GM21360 (cell line): ENCODE measurements around the gene PTK6.

ENCODE experiments used
- ATAC-seq: cut with Tn5 transposase; IDR thresholded peaks from one replicate; pipeline ENCODE4 v1.9.1; 2021; ENCODE audit warnings: mild to moderate bottlenecking, moderate library complexity; ENCODE audit not compliant: unreplicated experiment

The PTK6 gene

DNA sequence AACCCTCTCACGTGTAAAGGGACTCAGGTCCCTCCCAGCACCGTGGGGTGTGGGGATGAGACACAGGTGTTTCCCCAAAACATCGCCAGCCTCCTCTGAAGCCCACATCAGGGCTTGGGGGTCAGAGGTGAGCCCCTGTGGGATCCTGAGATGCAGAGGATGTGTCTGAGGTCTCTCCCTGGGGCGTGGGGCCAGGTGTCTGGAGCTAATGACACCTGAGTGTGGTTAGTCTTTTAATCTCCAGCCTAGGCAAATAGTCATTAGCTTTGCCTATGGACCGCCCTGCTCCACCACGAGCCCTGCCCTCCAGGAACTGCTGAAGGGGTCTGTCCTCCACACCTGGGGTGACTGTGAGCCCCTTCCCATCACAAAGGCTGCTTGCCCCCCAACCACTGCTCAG, 8.6 kb upstream of the PTK6 start:
- no peak for ATAC-seq

DNA sequence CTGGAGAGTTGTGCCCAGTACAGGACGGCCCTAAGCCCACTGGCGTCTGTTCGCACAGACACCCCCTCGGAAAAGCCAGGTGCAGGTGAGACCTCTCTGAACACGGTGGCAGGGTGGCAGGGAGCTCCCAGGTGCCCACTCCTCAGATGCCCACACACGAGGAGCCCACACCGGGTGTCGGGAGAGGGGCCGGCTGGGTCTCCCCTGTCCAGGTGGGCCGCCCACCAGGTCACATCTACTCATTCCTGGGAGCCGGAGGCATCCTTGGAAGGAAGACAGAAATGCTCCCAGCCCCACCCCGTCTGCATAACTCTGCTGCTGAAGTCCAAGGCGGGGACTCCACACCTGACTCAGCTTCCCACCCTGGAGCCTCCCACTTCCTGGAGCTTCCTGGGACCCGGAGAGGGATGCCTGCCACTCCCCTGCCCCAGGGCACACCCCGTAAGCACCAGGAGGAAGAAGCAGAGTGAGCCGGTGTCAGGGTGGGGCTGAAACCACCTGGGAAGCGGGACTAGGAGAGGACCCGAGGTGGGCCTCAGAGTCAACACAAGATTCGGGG, 7.9 kb upstream of the PTK6 start:
- no peak for ATAC-seq

- ATAC-seq: no peak
These were observed 7.2 kb upstream of the PTK6 start for GRCh38 chr20:63544241-63544957.

DNA sequence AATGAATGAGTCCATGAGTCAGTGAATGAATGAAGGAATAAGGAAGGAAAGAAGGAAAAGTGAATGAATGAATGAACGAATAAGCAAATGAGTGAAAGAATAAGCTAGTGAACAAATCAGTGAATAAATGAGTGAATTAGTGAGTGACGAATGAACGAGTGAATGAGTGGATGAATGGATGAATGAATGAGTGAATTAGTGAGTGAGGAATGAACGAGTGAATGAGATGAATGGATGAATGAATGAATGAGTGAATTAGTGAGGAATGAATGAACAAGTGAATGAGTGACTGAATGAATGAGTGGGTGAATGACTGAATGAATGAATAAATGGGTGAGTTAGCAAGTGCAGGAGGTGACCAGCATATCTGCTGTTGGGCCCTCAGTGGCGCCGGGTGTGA, 6.6 kb upstream of the PTK6 start:
- no peak for ATAC-seq

DNA sequence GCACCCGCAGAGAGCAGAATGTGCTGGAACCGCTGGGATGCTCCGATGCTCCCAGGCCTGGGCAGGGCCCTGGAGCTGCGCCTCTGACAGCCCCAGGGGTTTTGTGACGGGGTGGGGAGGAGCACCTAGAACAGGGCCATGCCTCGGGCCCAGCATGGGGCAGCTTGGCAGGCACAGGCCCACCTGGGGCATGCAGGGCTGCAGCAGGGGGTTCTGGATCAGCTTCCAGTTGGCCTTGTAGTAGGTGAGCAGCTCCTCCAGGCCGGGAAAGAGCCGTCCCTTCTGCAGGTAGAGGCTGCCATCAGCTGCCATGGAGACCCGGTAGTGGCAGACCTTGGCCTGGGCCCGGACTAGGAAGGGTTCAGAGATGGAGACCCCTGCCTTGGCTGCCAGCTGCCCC, 6.0 kb upstream of the PTK6 start:
- ATAC-seq: no peak

GRCh38 chr20:63542696-63543095, 5.5 kb upstream of the PTK6 start:
- ATAC-seq: peak; percentile 45

DNA sequence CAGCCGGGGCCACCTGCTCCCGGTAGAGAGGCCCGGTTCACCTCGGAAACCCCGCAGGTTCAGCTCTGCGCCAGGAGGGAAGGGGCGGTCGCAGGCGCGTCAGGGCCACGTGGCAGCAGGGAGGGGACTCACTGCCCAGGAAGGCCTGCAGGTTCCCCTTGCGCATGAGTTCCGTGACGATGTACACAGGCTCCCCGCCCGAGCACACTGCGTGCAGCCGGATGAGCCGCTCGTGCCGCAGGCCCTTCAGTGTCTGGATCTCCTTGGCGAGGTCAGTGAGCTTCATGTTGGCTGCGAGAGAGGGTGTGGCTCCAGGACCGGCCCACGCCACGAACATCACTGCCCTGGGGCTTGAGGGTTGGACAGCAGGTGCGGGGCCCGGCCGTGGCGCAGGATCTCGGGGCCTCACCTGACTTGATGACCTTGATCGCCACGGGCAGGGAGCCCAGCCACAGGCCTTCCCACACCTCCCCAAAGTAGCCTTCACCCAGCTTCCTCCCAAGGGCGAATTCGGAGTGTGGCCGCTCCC, 4.9 kb upstream of the PTK6 start:
- no peak for ATAC-seq

DNA sequence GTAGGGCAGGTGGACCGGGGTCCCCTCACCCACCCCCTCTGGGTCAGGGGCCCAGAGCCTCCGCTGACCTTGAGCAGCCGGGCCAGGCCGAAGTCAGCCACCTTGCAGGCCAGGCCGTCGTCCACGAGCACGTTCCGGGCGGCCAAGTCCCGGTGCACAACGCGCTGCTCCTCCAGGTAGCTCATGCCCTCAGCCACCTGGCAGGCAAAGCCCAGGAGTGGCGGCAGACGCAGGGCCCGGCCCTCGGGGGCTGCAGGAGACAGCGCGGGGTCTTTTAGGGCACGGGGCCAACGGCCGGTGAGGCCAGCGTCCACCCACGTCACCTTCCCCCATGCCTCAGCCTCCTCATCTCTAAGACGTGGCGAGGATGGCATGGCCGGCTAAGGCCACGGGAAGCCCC, 4.2 kb upstream of the PTK6 start:
- no peak for ATAC-seq

- no peak for ATAC-seq
These were observed 3.4 kb upstream of the PTK6 start for GRCh38 chr20:63540417-63541186.

- ATAC-seq: no peak
These were observed 2.5 kb upstream of the PTK6 start for GRCh38 chr20:63539441-63540370.

GRCh38 chr20:63539092-63539430, 1.9 kb upstream of the PTK6 start:
- ATAC-seq: no peak

GRCh38 chr20:63538204-63539091, 1.3 kb upstream of the PTK6 start:
- ATAC-seq: no peak

DNA sequence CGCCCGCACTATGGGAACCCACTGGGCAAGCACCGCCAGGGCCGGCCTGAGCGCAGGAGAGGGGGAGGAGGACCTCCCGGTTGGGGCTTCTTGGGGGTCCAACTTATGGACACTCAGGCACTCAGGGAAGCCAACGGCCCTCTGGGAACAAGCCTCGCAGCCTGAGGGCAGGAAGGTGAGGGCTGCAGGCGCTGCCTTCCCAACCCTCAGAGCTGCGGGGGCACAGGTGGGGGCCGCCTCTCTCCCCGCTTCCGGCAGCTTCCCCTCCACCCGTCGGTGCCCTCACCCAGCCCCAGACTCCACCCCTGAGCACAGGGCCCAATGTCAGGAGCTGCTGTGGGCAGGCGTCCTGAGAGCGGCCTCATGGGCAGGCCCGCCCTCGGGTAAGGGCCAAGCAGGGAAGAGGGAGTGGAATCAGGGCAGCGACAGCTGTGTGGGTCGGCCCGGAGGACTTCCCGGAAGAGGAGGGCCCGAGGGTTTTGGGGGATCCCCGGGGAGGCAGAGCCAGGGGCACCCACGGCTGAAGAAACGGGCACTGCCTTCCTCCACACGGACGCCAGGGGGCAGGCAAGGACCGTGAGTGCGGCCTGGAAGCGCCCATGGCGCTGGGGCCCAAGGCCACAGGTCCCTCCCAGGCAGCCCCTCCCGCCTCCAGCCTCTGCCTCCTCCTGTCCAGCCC, 488 bp upstream of the PTK6 start:
- peak; percentile 64 for ATAC-seq

GRCh38 chr20:63536241-63536977, 767 bp downstream of the PTK6 start:
- ATAC-seq: no peak

DNA sequence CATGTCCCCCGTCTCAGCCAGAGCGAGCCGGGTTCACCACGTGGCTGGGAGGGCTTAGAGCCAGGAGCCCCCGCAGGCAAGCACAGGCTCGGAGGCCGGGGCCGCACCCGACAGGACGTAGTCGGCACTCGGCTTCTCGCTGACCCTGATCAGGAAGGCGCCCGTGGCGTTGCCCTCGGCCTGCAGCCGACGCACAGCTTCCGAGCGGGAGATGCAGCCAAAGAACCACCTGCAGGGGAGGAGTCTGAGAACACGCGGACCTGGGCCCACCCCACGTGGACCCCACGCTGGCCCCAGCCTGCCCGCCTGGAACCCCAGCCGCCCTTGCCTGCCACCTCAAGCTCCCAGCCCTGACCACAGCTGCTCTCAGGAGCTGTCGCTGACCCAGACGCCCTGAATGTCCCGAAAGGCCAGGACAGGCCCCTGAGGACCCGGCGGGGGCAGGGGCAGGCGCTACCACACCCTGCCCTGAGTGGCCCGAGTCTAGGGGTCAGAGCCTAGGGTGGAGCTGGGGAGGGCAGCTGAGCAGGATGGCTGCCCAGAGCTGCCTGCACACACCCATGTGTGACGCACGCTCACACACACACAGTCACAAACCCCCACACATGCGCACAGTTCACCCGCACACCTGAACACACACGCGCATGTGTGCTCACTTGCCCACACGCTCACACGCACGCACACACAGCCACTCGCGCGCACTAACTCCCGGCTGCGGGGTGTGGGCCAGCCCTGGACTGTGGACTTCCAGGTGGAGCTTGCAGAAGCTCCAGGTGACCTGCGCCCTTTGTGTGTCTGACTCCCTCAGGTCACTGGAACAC, 2.1 kb downstream of the PTK6 start:
- no peak for ATAC-seq

DNA sequence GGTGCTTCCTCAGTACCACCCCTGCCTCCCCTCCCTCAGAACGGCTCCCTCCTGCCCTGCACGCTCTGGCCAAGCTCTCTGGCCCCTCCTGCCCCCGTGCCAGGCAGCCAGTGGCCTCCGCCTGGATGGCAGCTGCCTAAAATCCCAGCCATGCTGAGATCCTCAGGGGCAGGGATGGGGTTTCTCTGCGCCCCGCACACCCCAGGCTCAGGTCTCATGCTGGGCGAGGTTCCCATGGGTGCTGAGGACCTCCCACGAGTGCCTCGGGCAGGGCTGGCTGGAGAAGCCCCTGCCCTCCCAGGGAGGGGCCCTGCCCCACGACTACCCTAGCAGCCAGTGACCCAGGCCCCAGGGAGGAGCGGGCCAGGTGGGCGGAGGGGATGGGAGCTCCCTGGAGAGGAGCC, 2.7 kb downstream of the PTK6 start:
- no peak for ATAC-seq

DNA sequence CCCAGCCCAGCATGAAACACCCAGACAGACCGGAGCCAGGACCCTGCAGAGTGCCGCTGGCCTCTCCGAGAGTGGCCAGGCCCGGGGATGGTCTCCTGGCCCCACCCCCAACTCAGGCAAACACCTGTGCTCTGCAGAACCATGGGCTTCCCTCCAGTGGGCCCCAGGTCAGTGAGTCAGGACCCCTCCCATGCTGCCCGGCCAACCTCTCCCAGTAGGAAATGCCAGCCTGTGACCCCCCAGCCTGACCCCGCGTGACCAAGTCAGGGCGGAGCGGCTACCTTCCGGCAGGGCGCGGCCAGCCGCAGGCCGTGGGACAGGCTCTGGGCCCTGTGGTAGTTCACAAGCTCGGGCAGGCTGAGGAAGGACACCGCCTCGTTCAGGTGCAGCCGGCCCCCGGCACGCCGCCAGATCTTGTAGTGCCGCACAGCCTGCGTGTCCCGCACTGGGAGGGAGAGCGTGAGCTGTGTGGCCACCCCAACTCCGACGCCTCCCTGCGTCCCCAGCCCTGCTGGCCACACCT, 3.2 kb downstream of the PTK6 start:
- ATAC-seq: no peak

- ATAC-seq: no peak
These were observed 3.8 kb downstream of the PTK6 start for GRCh38 chr20:63533388-63533787.
